ENCODE results near the gene IL17REL.

Gene IL17REL

GRCh38 chr22:50010676-50011446 lies 1.7 kb downstream of the IL17REL start:
- in situ Hi-C loops (cut with MboI; ENCODE audit: low sequenced_read_pairs, unreplicated experiment) = no loop called here
- DNase-seq (ENCODE audit: low spot score) = peak; percentile 89
- TF ChIP-seq CTCF (IDR thresholded peaks at IDR 0.05; ENCODE audit: borderline replicate concordance, control extremely low read depth, extremely low read depth, insufficient read depth, missing control alignments) = no peak

DNA sequence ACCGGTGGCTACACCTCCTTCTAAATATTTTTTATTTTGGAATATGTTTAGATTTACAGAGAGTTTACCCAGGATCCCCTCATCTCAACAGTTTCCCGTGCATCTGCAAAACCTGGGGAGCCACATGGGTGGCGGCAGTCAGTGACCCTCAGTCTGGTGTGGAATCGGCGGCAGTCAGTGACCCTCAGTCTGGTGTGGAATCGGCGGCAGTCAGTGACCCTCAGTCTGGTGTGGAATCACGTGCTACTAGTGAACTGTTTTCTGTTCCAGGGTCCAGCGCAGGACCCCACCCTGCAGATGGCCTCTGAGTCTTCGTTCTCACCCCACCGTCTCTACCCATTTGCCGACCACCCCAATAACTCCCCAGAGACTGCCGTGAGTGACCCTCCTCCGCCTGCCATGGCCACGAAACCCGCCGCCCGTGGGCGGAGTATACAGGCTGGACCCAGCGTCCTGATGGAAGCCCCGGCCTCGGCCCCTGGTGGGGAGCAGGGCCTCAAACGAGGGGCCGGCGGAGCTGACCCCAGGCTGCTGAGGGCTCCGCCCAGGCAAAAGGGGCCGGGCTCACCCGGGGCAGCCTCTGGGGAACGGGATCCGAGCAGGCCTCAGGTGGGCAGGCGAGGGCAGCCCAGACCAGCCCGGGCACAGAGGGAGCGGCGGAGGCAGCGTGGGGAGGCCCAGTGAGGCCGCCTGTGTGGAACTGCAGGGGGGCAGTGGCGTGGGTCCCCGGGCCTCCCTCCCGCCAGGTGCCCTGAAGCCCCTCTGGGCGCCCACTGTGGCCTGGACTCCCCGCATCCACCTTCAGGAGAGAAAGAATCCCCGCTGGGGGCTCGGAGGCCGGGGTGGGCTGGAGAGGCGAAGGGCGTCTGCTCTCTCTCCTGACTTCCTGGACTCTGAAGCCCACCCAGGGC lies 2.5 kb downstream of the IL17REL start:
- in situ Hi-C loops (cut with MboI; ENCODE audit: low sequenced_read_pairs, unreplicated experiment) = no loop called here
- TF ChIP-seq CTCF (IDR thresholded peaks at IDR 0.05; ENCODE audit: borderline replicate concordance, control extremely low read depth, extremely low read depth, insufficient read depth, missing control alignments) = no peak
- peak; percentile 64 for DNase-seq (ENCODE audit: low spot score)

GRCh38 chr22:50009251-50009650 lies 3.3 kb downstream of the IL17REL start:
- TF ChIP-seq CTCF (IDR thresholded peaks at IDR 0.05; ENCODE audit: borderline replicate concordance, control extremely low read depth, extremely low read depth, insufficient read depth, missing control alignments) = no peak
- in situ Hi-C loops (cut with MboI; ENCODE audit: low sequenced_read_pairs, unreplicated experiment) = no loop called here

GRCh38 chr22:50008151-50009040 lies 4.2 kb downstream of the IL17REL start:
- DNase-seq (ENCODE audit: low spot score) = no peak
- no peak for TF ChIP-seq CTCF (IDR thresholded peaks at IDR 0.05; ENCODE audit: borderline replicate concordance, control extremely low read depth, extremely low read depth, insufficient read depth, missing control alignments)
- in situ Hi-C loops (cut with MboI; ENCODE audit: low sequenced_read_pairs, unreplicated experiment) = no loop called here

More at GRCh38 chr22:50009251-50009650, 3.3 kb downstream of the IL17REL start:
- DNase-seq (ENCODE audit: low spot score) = no peak

DNA sequence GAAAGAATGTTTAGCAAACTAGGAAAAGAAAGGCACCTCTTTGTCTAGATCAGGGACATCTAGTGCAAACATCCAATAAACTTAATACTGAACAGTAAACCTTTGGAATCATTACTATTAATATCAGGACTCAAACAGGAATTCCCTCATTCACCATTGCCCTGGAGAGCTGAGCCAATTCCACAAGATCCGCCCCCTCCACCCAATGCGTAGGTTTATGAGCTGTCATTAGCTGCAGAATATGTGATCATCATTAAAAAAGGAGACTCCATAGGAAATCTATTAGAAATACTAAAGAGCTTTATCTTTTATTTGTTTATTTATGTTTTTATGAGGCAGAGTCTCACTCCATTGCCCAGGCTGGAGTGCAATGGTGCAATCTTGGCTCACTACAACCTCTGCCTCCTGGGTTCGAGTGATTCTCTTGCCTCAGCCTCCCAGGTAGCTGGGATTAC lies 5.5 kb downstream of the IL17REL start:
- TF ChIP-seq CTCF (IDR thresholded peaks at IDR 0.05; ENCODE audit: borderline replicate concordance, control extremely low read depth, extremely low read depth, insufficient read depth, missing control alignments) = no peak
- in situ Hi-C loops (cut with MboI; ENCODE audit: low sequenced_read_pairs, unreplicated experiment) = no loop called here
- DNase-seq (ENCODE audit: low spot score) = no peak

GRCh38 chr22:50004918-50005317 lies 7.6 kb downstream of the IL17REL start:
- no peak for DNase-seq (ENCODE audit: low spot score)
- in situ Hi-C loops (cut with MboI; ENCODE audit: low sequenced_read_pairs, unreplicated experiment) = no loop called here
- TF ChIP-seq CTCF (IDR thresholded peaks at IDR 0.05; ENCODE audit: borderline replicate concordance, control extremely low read depth, extremely low read depth, insufficient read depth, missing control alignments) = no peak

Measured in GM13976 (cell line).